HEK293T (cell line): ENCODE measurements around the gene NKX1-2.

Experiments used
- CTCF ChIA-PET: fragments of 350-600 bp; formaldehyde crosslinking; extraction: SDS; loops from one replicate; lab custom pipeline; 2021; ENCODE audit warnings: antibody characterized with exemption, inconsistent platforms; lab: Yijun Ruan, JAX
- POLR2A ChIA-PET: fragments of 350-600 bp; formaldehyde crosslinking; extraction: SDS; loops from one replicate; lab custom pipeline; 2020; ENCODE audit warnings: antibody characterized with exemption, inconsistent platforms; lab: Yijun Ruan, JAX
- DNase-seq: peaks from one replicate; pipeline ENCODE4 v3.0.0; 2012; ENCODE audit warnings: mixed read lengths; ENCODE audit errors: extremely low spot score
- ARNT ChIP-seq: fragments of 450-650 bp; IDR thresholded peaks from 2 replicates; pipeline ENCODE4 v1.6.1; 2017; ENCODE audit warnings: mild to moderate bottlenecking
- BHLHE40 ChIP-seq: fragments of 450-650 bp; IDR thresholded peaks from 2 replicates; pipeline ENCODE4 v1.6.1; 2016; ENCODE audit warnings: mild to moderate bottlenecking, moderate library complexity, borderline replicate concordance
- CTBP1 ChIP-seq: fragments of 450-650 bp; IDR thresholded peaks from 2 replicates; pipeline ENCODE4 v1.6.1; 2016; ENCODE audit warnings: borderline replicate concordance
- ELF4 ChIP-seq: fragments of 450-650 bp; IDR thresholded peaks from 2 replicates; pipeline ENCODE4 v1.6.1; 2017; ENCODE audit warnings: antibody characterized with exemption
- FOXA1 ChIP-seq: fragments of 450-650 bp; IDR thresholded peaks from 2 replicates; pipeline ENCODE4 v1.6.1; 2016; ENCODE audit warnings: mild to moderate bottlenecking
- FOXK2 ChIP-seq: fragments of 450-650 bp; IDR thresholded peaks from 2 replicates; pipeline ENCODE4 v1.6.1; 2016; ENCODE audit warnings: mild to moderate bottlenecking
- FOXM1 ChIP-seq: fragments of 450-650 bp; IDR thresholded peaks from 2 replicates; pipeline ENCODE4 v1.6.1; 2017; ENCODE audit warnings: mild to moderate bottlenecking, borderline replicate concordance
- HDGF ChIP-seq: fragments of 450-650 bp; IDR thresholded peaks from 2 replicates; pipeline ENCODE4 v1.6.1; 2017; ENCODE audit warnings: antibody characterized with exemption, borderline replicate concordance
- L3MBTL2 ChIP-seq: fragments of 450-650 bp; conservative IDR thresholded peaks from 2 replicates; pipeline ENCODE4 v1.6.1; 2016; ENCODE audit warnings: mild to moderate bottlenecking
- LEF1 ChIP-seq: fragments of 450-650 bp; IDR thresholded peaks from 2 replicates; pipeline ENCODE4 v1.6.1; 2017; ENCODE audit warnings: mild to moderate bottlenecking, borderline replicate concordance
- NFRKB ChIP-seq: fragments of 450-650 bp; IDR thresholded peaks from 2 replicates; pipeline ENCODE4 v1.6.1; 2016; ENCODE audit warnings: mild to moderate bottlenecking, moderate library complexity
- PKNOX1 ChIP-seq: fragments of 450-650 bp; IDR thresholded peaks from 2 replicates; pipeline ENCODE4 v1.6.1; 2016
- SP1 ChIP-seq: fragments of 450-650 bp; IDR thresholded peaks from 2 replicates; pipeline ENCODE4 v1.6.1; 2017
- SUZ12 ChIP-seq: fragments of 450-650 bp; IDR thresholded peaks from 2 replicates; pipeline ENCODE4 v1.6.1; 2016; ENCODE audit warnings: mild to moderate bottlenecking
- TARDBP ChIP-seq: fragments of 450-650 bp; IDR thresholded peaks from 2 replicates; pipeline ENCODE4 v1.6.1; 2016
- ZNF384 ChIP-seq: fragments of 450-650 bp; IDR thresholded peaks from 2 replicates; pipeline ENCODE4 v1.6.1; 2016

The NKX1-2 gene

GRCh38 chr10:124423813-124424212 is 26.0 kb downstream of the NKX1-2 start:
- CTCF ChIA-PET, result interaction anchor here (0.7 kb wide), 1 partner anchor 1708 kb away, joined by 6 read pairs; no protein-coding TSS in a partner anchor
- TF ChIP-seq FOXM1, result no peak
- no peak for TF ChIP-seq LEF1
- TF ChIP-seq TARDBP, result no peak
- TF ChIP-seq NFRKB, result no peak
- no peak for TF ChIP-seq HDGF

GRCh38 chr10:124422742-124423141 is 27.1 kb downstream of the NKX1-2 start:
- TF ChIP-seq SUZ12 (no peak), FOXK2 (no peak)
- ChIA-PET CTCF (no interaction called here), POLR2A (no interaction called here)
- no peak for DNase-seq

More at GRCh38 chr10:124423813-124424212, 26.0 kb downstream of the NKX1-2 start:
- DNase-seq, result no peak
- POLR2A ChIA-PET, result no interaction called here

- CTCF ChIA-PET, result interaction anchor here (1.1 kb wide), 1 partner anchor 17 kb away, joined by 3 read pairs; no protein-coding TSS in a partner anchor
- POLR2A ChIA-PET, result no interaction called here
- no peak for DNase-seq
- TF ChIP-seq ARNT (no peak), NFRKB (no peak), FOXA1 (no peak)
Observed at GRCh38 chr10:124420254-124420653, 29.6 kb downstream of the NKX1-2 start.

GRCh38 chr10:124419635-124420034 is 30.2 kb downstream of the NKX1-2 start:
- ChIA-PET POLR2A (interaction anchor here (1.9 kb wide), 1 partner anchor 18 kb away, joined by 7 read pairs; no protein-coding TSS in a partner anchor), CTCF (interaction anchor here (0.6 kb wide), 1 partner anchor 113 kb away, joined by 4 read pairs; no protein-coding TSS in a partner anchor)
- DNase-seq, result no peak
- TF ChIP-seq L3MBTL2 (no peak), HDGF (no peak), SUZ12 (no peak), FOXM1 (no peak), LEF1 (no peak), ARNT (no peak), ELF4 (no peak)

- POLR2A ChIA-PET, result interaction anchor here (0.6 to 1.9 kb wide), 10 partner anchors 8 to 424 kb away, joined by 3 to 7 read pairs (median 4); partner anchors contain the start of gene LHPP
- CTCF ChIA-PET, result interaction anchor here (0.6 to 0.7 kb wide), 2 partner anchors 114 to 293 kb away, joined by 3 to 4 read pairs; no protein-coding TSS in a partner anchor
- peak; percentile 99 for DNase-seq
- TF ChIP-seq NFRKB, result no peak
- TF ChIP-seq SP1, result no peak
- TF ChIP-seq FOXM1, result no peak
- no peak for TF ChIP-seq FOXA1
- no peak for TF ChIP-seq LEF1
- TF ChIP-seq CTBP1, result 0 out of 2 replicates have a peak, but pooled peaks have one; percentile 4
- no peak; the same call in 1 of the 2 replicates for TF ChIP-seq ELF4
- peak; percentile 50 for TF ChIP-seq L3MBTL2
- 0 out of 2 replicates have a peak, but pooled peaks have one; percentile 83 for TF ChIP-seq HDGF
- TF ChIP-seq FOXK2, result no peak
- TF ChIP-seq PKNOX1, result peak; percentile 11; the same call in 1 of the 2 replicates
- no peak for TF ChIP-seq BHLHE40
- no peak for TF ChIP-seq SUZ12
- no peak for TF ChIP-seq TARDBP
- TF ChIP-seq ARNT, result no peak
- TF ChIP-seq ZNF384, result no peak
Observed at GRCh38 chr10:124418726-124419501, 30.9 kb downstream of the NKX1-2 start, which contains the start of gene OAT. OAT (minus strand) TSS chr10:124418923; CDS start chr10:124412171, 6,752 bp downstream.

GRCh38 chr10:124417895-124418725 is 31.7 kb downstream of the NKX1-2 start:
- ChIA-PET CTCF (interaction anchor here (1.0 kb wide), 1 partner anchor 29 kb away, joined by 4 read pairs; no protein-coding TSS in a partner anchor), POLR2A (interaction anchor here (0.6 to 1.9 kb wide), 12 partner anchors 9 to 423 kb away, joined by 3 to 7 read pairs (median 4); partner anchors contain the start of genes LHPP and NKX1-2)
- TF ChIP-seq L3MBTL2, result no peak
- no peak for TF ChIP-seq ELF4
- TF ChIP-seq PKNOX1, result no peak
- no peak for TF ChIP-seq HDGF
- TF ChIP-seq FOXA1, result no peak
- no peak for TF ChIP-seq ARNT
- no peak for TF ChIP-seq FOXM1
- no peak for TF ChIP-seq BHLHE40
- TF ChIP-seq SP1, result no peak
- TF ChIP-seq NFRKB, result no peak
- no peak for TF ChIP-seq TARDBP
- TF ChIP-seq SUZ12, result no peak
- TF ChIP-seq LEF1, result no peak
- no peak for TF ChIP-seq FOXK2
- DNase-seq, result peak; percentile 69
